Upper lobe of left lung (tissue), 6 donors: ENCODE data around the gene BTRC. TPM values are rescaled to one million over a fixed set of nuclear protein-coding genes. Genes with fewer than 3 reads are reported as not detected.

Experiments used
- ATAC-seq, 2 donors: fragments of 200-7000 bp; cut with Tn5 transposase; one replicate each; pipeline ENCODE4 v1.9.1; 2022; ENCODE audit warnings: mild to moderate bottlenecking in 2 of 2, moderate library complexity in 2 of 2; ENCODE audit not compliant: low FRiP score in 2 of 2
- DNase-seq, 2 donors: peaks; one replicate each; pipeline ENCODE4 v3.0.0-alpha.2; 2019 to 2020
- H3K27ac ChIP-seq, 4 donors: fragments of 200-600 bp; sonication (generic); one replicate each; pipeline ENCODE4 v1.5.1; 2016 to 2019
- H3K27me3 ChIP-seq, 4 donors: fragments of 200-600 bp; sonication (generic); one replicate each; pipeline ENCODE4 v1.5.1; 2017 to 2019
- H3K36me3 ChIP-seq, 4 donors: fragments of 200-600 bp; sonication (generic); one replicate each; pipeline ENCODE4 v1.5.1; 2016 to 2019
- H3K4me1 ChIP-seq, 4 donors: fragments of 200-600 bp; sonication (generic); one replicate each; pipeline ENCODE4 v1.5.1; 2018 to 2019
- H3K4me3 ChIP-seq, 4 donors: fragments of 200-600 bp; sonication (generic); one replicate each; pipeline ENCODE4 v1.5.1; 2017 to 2019; ENCODE audit warnings: mild to moderate bottlenecking in 2 of 4, moderate library complexity in 1 of 4
- H3K9me3 ChIP-seq, 4 donors: fragments of 200-600 bp; sonication (generic); one replicate each; pipeline ENCODE4 v1.5.1; 2018 to 2019
- CTCF ChIP-seq, 6 experiments: fragments of 450-650 bp in 4 of 6; fragments of 200-600 bp in 2 of 6; sonication (generic) in 2 of 6; IDR thresholded peaks; one replicate each; pipeline ENCODE4 v1.5.1; 2016 to 2019; ENCODE audit warnings: antibody characterized with exemption in 6 of 6
- EP300 ChIP-seq, 4 donors: sonication (generic); formaldehyde crosslinking; IDR thresholded peaks; one replicate each; pipeline ENCODE4 v1.5.1; 2017; ENCODE audit warnings: antibody characterized with exemption in 4 of 4, control low read depth in 2 of 4
- POLR2A ChIP-seq, 4 donors: fragments of 450-650 bp; IDR thresholded peaks; one replicate each; pipeline ENCODE4 v1.5.1; 2016 to 2017; ENCODE audit warnings: antibody characterized with exemption in 4 of 4, mild to moderate bottlenecking in 2 of 4
- POLR2AphosphoS5 ChIP-seq, 2 donors: sonication (generic); formaldehyde crosslinking; IDR thresholded peaks; one replicate each; pipeline ENCODE4 v1.5.1; 2017; ENCODE audit warnings: antibody characterized with exemption in 2 of 2
- WGBS, 2 donors: methylation state at CpG; one replicate each; pipeline ENCODE4 v1.1.5; 2017 to 2018; 5-methylcytosine and 5-hydroxymethylcytosine counted together
- total RNA-seq, 6 donors: library from RNA; depleted of rRNA in 4 of 6; stranded (reverse); fragments of >200 nt in 4 of 6; gene quantifications; one replicate each; pipeline versions ENCODE4 v1.1.0 to v1.2.1, GENCODE V29; 2016 to 2021
- donor health status: DM: no; HTN: no; CAD: no; lungs with moderate emphysema.
- donor health status: DM: no; HTN: yes; CAD: no; lungs with severe emphysema.

Gene BTRC
- total RNA-seq, 6 donors from 2014 or later: 8.5 to 21.0 (median 11.6) TPM

GRCh38 chr10:101513733-101514132 is 159.8 kb downstream of the BTRC start:
- no peak for TF ChIP-seq EP300 (IDR thresholded peaks at IDR 0.05)
- TF ChIP-seq POLR2A (IDR thresholded peaks at IDR 0.05): no peak
- TF ChIP-seq CTCF (IDR thresholded peaks at IDR 0.05): no peak
- TF ChIP-seq POLR2AphosphoS5 (IDR thresholded peaks at IDR 0.05): no peak
- no peak overlapping the region for H3K27ac ChIP-seq
- H3K4me1 ChIP-seq: no peaks in the 10 kb centered on the region
- H3K27me3 ChIP-seq: no peaks in the 10 kb centered on the region
- H3K36me3 ChIP-seq: no peaks in the 10 kb centered on the region
- no peak for ATAC-seq
- 96 to 97% methylated on average over 2 of the region's 2 CpGs for WGBS, 2 donors
- no peaks in the 10 kb centered on the region for H3K9me3 ChIP-seq
- no peak for DNase-seq
- H3K4me3 ChIP-seq: no peak overlapping the region

GRCh38 chr10:101525848-101526247 is 171.9 kb downstream of the BTRC start:
- H3K4me1 ChIP-seq: no peaks in the 10 kb centered on the region
- DNase-seq (no peak), ATAC-seq (no peak)
- H3K27me3 ChIP-seq: no peaks in the 10 kb centered on the region
- H3K9me3 ChIP-seq: no peaks in the 10 kb centered on the region
- H3K36me3 ChIP-seq: peaks cover 0 to 7% (median 0%) of the 10 kb centered on the region in 4 donors
- TF ChIP-seq POLR2A (IDR thresholded peaks at IDR 0.05): no peak
- TF ChIP-seq POLR2AphosphoS5 (IDR thresholded peaks at IDR 0.05): no peak
- TF ChIP-seq CTCF (IDR thresholded peaks at IDR 0.05): no peak
- TF ChIP-seq EP300 (IDR thresholded peaks at IDR 0.05): no peak
- WGBS, 2 donors: 93 to 95% methylated on average over 6 of the region's 6 CpGs
- H3K27ac ChIP-seq: no peak overlapping the region
- no peak overlapping the region for H3K4me3 ChIP-seq

GRCh38 chr10:101529207-101529606 is 175.2 kb downstream of the BTRC start:
- TF ChIP-seq EP300 (IDR thresholded peaks at IDR 0.05) (no peak), POLR2A (IDR thresholded peaks at IDR 0.05) (no peak), CTCF (IDR thresholded peaks at IDR 0.05) (no peak), POLR2AphosphoS5 (IDR thresholded peaks at IDR 0.05) (no peak)
- 84 to 96% methylated on average over 1 of the region's 1 CpG for WGBS, 2 donors
- ATAC-seq (no peak), DNase-seq (no peak)
- Histone ChIP-seq H3K27ac (no peak overlapping the region), H3K4me3 (no peak overlapping the region), H3K36me3 (peaks cover 0 to 28% (median 0%) of the 10 kb centered on the region in 4 donors), H3K9me3 (no peaks in the 10 kb centered on the region), H3K4me1 (no peaks in the 10 kb centered on the region), H3K27me3 (no peaks in the 10 kb centered on the region)

- Histone ChIP-seq H3K9me3 (no peaks in the 10 kb centered on the region), H3K4me3 (no peak overlapping the region), H3K27me3 (no peaks in the 10 kb centered on the region), H3K36me3 (peaks cover 0 to 33% (median 0%) of the 10 kb centered on the region in 4 donors), H3K27ac (no peak overlapping the region), H3K4me1 (no peaks in the 10 kb centered on the region)
- no peak for TF ChIP-seq POLR2A (IDR thresholded peaks at IDR 0.05)
- no peak for TF ChIP-seq EP300 (IDR thresholded peaks at IDR 0.05)
- TF ChIP-seq POLR2AphosphoS5 (IDR thresholded peaks at IDR 0.05): no peak
- no peak for TF ChIP-seq CTCF (IDR thresholded peaks at IDR 0.05)
- WGBS, 2 donors: 52 to 74% methylated on average over 4 of the region's 4 CpGs
- DNase-seq (no peak), ATAC-seq (no peak)
Measured at GRCh38 chr10:101529725-101530553, 176.0 kb downstream of the BTRC start.
